Testis (tissue), 3 donors: ENCODE data around the gene LDB1. TPM values are rescaled to one million over a fixed set of nuclear protein-coding genes. Genes with fewer than 3 reads are reported as not detected.

ENCODE experiments used
- DNase-seq: peaks from one replicate; pipeline ENCODE4 v3.0.0-alpha.2; 2019
- H3K27ac ChIP-seq, 2 donors: fragments of 200-600 bp; sonication (generic); one replicate each; pipeline ENCODE4 v1.5.1; 2019
- H3K27me3 ChIP-seq: fragments of 200-600 bp; sonication (generic); one replicate; pipeline ENCODE4 v1.5.1; 2019
- H3K36me3 ChIP-seq: fragments of 200-600 bp; sonication (generic); one replicate; pipeline ENCODE4 v1.5.1; 2017; ENCODE audit warnings: low read depth; ENCODE audit errors: missing control alignments
- H3K4me1 ChIP-seq: fragments of 200-600 bp; sonication (generic); one replicate; pipeline ENCODE4 v1.5.1; 2019
- H3K4me3 ChIP-seq, 2 donors: fragments of 200-600 bp; sonication (generic); one replicate each; pipeline ENCODE4 v1.5.1; 2017 to 2019
- H3K9me3 ChIP-seq: fragments of 200-600 bp; sonication (generic); one replicate; pipeline ENCODE4 v1.5.1; 2017
- CTCF ChIP-seq, 3 experiments: fragments of 450-650 bp in 2 of 3; fragments of 200-600 bp in 1 of 3; sonication (generic) in 1 of 3; IDR thresholded peaks; one replicate each; pipeline ENCODE4 v1.5.1; 2016 to 2019; ENCODE audit warnings: antibody characterized with exemption in 3 of 3, mild to moderate bottlenecking in 2 of 3, moderate library complexity in 1 of 3
- POLR2A ChIP-seq: fragments of 450-650 bp; IDR thresholded peaks from one replicate; pipeline ENCODE4 v1.6.1; 2017; ENCODE audit warnings: antibody characterized with exemption, mild to moderate bottlenecking, moderate library complexity
- WGBS, 2 donors: methylation state at CpG; one replicate each; pipeline ENCODE4 v1.1.5; 2018; 5-methylcytosine and 5-hydroxymethylcytosine counted together
- intact Hi-C: fragments of 100-400 bp; cut with DNase I; formaldehyde crosslinking; loops from one replicate; pipeline ENCODE4 v1.15.1; 2023; ENCODE audit warnings: low total_unique reads
- polyA plus RNA-seq: library from polyadenylated mRNA; stranded (reverse); fragments of 350-450 nt; fragmentation: Illumina TruSeq; extraction: RNeasy Lipid Tissue Mini Kit (QIAGEN cat#74804); gene quantifications from one replicate; pipeline ENCODE4 v1.2.3, GENCODE V29; 2014; ENCODE audit warnings: low read depth, low replicate concordance; ENCODE audit not compliant: insufficient read depth
- total RNA-seq, 2 donors: library from RNA; depleted of rRNA; stranded (reverse); fragments of >200 nt; gene quantifications; one replicate each; pipeline ENCODE4 v1.2.3, GENCODE V29; 2016

LDB1 gene
- total and polyA plus RNA-seq, 3 donors from 2014 or later: 64.2 to 90.5 (median 80.0) TPM

- intact Hi-C loops: no loop called here
- 100% methylated on average over 1 of the region's 1 CpG for WGBS, 2 donors
- TF ChIP-seq POLR2A (no peak), CTCF (IDR thresholded peaks at IDR 0.05) (no peak)
Observed at GRCh38 chr10:102122450-102122849, 2.3 kb upstream of the LDB1 start.

GRCh38 chr10:102121739-102122372 lies 1.7 kb upstream of the LDB1 start:
- H3K27me3 ChIP-seq: no peaks in the 10 kb centered on the region
- H3K27ac ChIP-seq: peak overlapping the region; percentile 88 to 97
- H3K36me3 ChIP-seq: no peaks in the 10 kb centered on the region
- peaks cover 35% of the 10 kb centered on the region for H3K4me1 ChIP-seq
- no peaks in the 10 kb centered on the region for H3K9me3 ChIP-seq
- TF ChIP-seq CTCF (IDR thresholded peaks at IDR 0.05): no peak
- TF ChIP-seq POLR2A: no peak
- intact Hi-C loops: no loop called here
- DNase-seq: peak; percentile 63
- WGBS, 2 donors: 36 to 45% methylated on average over 6 of the region's 6 CpGs
- peak overlapping the region in 1 of 2 donors; percentile 61 for H3K4me3 ChIP-seq

More at GRCh38 chr10:102122450-102122849, 2.3 kb upstream of the LDB1 start:
- Histone ChIP-seq H3K4me1 (peaks cover 29% of the 10 kb centered on the region), H3K4me3 (no peak overlapping the region), H3K27ac (peak overlapping the region; percentile 88 to 97), H3K36me3 (no peaks in the 10 kb centered on the region), H3K27me3 (no peaks in the 10 kb centered on the region), H3K9me3 (no peaks in the 10 kb centered on the region)
- no peak for DNase-seq

GRCh38 chr10:102120991-102121738 lies 997 bp upstream of the LDB1 start:
- intact Hi-C loops: no loop called here
- peak; percentile 82 for DNase-seq
- H3K27ac ChIP-seq: peak overlapping the region; percentile 88 to 97
- peaks cover 42% of the 10 kb centered on the region for H3K4me1 ChIP-seq
- 1 to 2% methylated on average over 9 to 15 of the region's 15 CpGs for WGBS, 2 donors
- no peaks in the 10 kb centered on the region for H3K36me3 ChIP-seq
- H3K9me3 ChIP-seq: no peaks in the 10 kb centered on the region
- peak overlapping the region; percentile 61 to 83 for H3K4me3 ChIP-seq
- TF ChIP-seq POLR2A (no peak), CTCF (IDR thresholded peaks at IDR 0.05) (no peak)
- H3K27me3 ChIP-seq: no peaks in the 10 kb centered on the region

DNA sequence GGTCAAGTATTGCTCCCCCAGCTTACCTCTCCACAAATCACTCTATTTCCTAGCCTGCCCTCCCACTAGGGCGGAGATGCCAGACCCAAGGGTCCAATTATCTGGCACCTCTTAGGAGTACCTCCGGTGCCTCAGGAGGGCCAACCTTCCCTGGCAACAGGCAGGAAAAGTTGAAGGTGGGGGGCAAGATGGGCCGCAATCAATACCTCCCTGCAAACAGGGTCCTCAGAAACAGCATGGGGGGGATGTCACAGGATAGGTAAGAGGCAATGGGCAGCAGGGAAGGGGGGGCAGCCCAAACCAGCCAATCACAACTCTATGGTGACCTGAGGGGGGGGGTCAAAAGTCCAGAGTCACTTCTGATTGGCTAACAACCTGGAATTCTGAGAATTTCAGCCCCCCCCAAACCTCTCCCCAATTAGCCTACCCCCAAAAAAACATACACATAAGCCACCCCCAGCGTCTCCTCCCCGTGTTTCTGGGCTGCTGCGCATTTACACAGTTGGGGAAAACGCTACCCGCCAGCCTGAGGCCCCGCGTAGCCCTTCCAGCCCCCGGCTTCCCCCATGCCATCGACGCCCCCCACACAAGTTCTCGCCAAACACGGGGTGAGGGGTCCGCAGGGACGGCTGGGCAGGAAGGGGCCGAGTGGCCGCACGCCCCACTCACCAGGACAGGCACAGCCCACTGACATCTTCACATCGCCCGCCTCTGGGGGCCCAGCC lies 589 bp downstream of the LDB1 start:
- Histone ChIP-seq H3K4me1 (peaks cover 53% of the 10 kb centered on the region), H3K27me3 (no peaks in the 10 kb centered on the region), H3K9me3 (no peaks in the 10 kb centered on the region), H3K36me3 (no peaks in the 10 kb centered on the region), H3K27ac (peak overlapping the region; percentile 88 to 97), H3K4me3 (peak overlapping the region; percentile 61 to 83)
- DNase-seq: peak; percentile 88
- 0 to 1% methylated on average over 3 to 19 of the region's 22 CpGs for WGBS, 2 donors
- intact Hi-C loops: no loop called here
- TF ChIP-seq CTCF (IDR thresholded peaks at IDR 0.05) (no peak), POLR2A (no peak)
